Measurements from ENCODE around the gene FBLN5. TPM values are rescaled to one million over a fixed set of nuclear protein-coding genes. Genes with fewer than 3 reads are reported as not detected.
A peak's percentile ranks its signal among the peaks of the same experiment; 100 is the strongest.

The FBLN5 gene
- total RNA-seq, 4 donors from 2014 or later, result 19.6 to 36.8 (median 27.3) TPM

DNA sequence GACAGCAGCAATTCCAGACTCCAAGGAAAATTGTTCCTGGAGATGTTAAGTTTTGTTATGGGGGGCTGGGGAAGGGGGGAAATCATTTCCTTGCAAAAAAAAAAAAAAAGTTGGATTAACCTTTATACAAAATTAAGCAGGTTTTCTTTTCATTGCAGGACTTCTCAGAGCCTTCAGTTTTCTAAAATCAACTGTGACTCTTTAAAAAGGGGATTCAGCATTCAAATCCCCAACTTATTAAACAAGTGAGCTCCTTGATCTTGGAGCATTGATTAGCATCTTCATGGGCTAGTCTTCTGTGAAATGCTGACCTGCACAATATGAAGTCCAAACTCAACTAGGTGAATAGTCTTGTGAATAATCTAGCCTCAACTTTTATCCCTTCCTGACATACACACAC, 87.3 kb downstream of the FBLN5 start:
- intact Hi-C loops (cut with DNase I; ENCODE audit: low total_unique reads), result no loop called here
- TF ChIP-seq POLR2A (IDR thresholded peaks at IDR 0.05), result no peak
- TF ChIP-seq, protein P1, sequence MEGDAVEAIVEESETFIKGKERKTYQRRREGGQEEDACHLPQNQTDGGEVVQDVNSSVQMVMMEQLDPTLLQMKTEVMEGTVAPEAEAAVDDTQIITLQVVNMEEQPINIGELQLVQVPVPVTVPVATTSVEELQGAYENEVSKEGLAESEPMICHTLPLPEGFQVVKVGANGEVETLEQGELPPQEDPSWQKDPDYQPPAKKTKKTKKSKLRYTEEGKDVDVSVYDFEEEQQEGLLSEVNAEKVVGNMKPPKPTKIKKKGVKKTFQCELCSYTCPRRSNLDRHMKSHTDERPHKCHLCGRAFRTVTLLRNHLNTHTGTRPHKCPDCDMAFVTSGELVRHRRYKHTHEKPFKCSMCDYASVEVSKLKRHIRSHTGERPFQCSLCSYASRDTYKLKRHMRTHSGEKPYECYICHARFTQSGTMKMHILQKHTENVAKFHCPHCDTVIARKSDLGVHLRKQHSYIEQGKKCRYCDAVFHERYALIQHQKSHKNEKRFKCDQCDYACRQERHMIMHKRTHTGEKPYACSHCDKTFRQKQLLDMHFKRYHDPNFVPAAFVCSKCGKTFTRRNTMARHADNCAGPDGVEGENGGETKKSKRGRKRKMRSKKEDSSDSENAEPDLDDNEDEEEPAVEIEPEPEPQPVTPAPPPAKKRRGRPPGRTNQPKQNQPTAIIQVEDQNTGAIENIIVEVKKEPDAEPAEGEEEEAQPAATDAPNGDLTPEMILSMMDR (IDR thresholded peaks at IDR 0.05 in 4 of 5, conservative IDR thresholded peaks at IDR 0.05 in 1 of 5), result no peak
- Histone ChIP-seq H3K27ac (no peak overlapping the region), H3K4me3 (no peak overlapping the region), H3K27me3 (no peaks in the 10 kb centered on the region), H3K9me3 (no peaks in the 10 kb centered on the region), H3K4me1 (no peaks in the 10 kb centered on the region), H3K36me3 (no peaks in the 10 kb centered on the region)
- DNase-seq (no peak), ATAC-seq (no peak)
- in situ Hi-C loops (cut with MboI; ENCODE audit: low sequenced_read_pairs in 4 of 4), result no loop called here

DNA sequence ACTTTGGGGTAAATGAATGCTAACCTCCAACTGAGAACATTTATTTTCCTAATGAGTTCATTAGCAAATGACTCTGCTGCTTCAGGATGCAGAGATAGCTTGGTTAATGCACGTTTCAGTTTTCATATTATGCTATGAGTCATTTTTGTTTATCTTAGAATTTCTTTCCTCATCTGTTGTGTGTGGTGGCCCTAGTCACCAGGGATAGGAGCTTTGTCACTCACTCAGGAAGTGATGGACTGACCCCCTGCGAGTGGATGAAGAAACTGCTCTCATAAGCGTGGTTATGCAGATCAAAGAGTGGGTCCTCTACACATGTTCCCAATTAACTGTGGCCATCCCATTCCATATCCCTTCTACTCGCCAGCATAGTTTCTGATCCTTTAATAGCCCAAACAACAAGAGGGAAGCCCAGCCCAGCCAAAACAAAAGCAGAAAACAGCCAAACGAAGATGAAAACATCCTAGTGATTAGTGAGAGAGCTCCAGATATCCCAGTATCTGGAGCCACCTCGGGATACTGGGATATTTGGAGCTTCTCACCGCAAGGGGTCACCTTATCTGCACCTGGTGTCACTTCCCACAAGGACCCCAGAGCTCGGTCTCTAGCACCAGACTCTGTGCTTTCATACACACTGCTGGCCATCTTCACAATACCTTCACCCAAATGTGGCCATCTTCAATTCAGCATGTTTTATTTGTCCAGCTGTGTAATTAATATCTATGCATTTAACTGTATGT, 88.8 kb downstream of the FBLN5 start:
- intact Hi-C loops (cut with DNase I; ENCODE audit: low total_unique reads), result no loop called here
- peak overlapping the region in 1 of 4 donors; percentile 11 for H3K27ac ChIP-seq
- TF ChIP-seq, protein P1 (IDR thresholded peaks at IDR 0.05 in 4 of 5, conservative IDR thresholded peaks at IDR 0.05 in 1 of 5), result no peak
- TF ChIP-seq POLR2A (IDR thresholded peaks at IDR 0.05), result no peak
- H3K4me1 ChIP-seq, result peaks cover 0 to 3% of the 10 kb centered on the region in 2 donors
- H3K36me3 ChIP-seq, result no peaks in the 10 kb centered on the region
- no peaks in the 10 kb centered on the region for H3K27me3 ChIP-seq
- DNase-seq (peak; percentile 26 to 51), ATAC-seq (peak; percentile 72 to 73)
- in situ Hi-C loops (cut with MboI; ENCODE audit: low sequenced_read_pairs in 4 of 4), result no loop called here
- H3K4me3 ChIP-seq, result no peak overlapping the region
- H3K9me3 ChIP-seq, result no peaks in the 10 kb centered on the region

DNA sequence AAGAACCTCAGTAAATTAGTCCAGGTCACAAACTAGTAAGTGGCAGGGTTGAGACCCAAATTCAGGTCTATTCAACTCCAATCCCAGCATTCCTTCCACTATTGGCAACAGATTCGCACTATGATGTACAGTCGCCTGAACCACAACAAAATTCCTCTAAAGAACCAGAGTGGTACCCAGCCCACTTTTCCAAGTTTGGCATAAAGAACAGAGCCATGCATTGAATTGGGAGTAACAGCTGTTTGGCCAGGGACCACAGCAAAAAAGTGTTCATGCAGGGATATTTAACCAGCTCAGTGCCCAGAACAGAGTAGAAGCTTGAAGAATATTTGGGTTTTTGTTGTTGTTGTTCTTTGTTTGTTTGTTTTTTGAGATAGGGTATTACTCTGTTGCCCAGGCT, 89.9 kb downstream of the FBLN5 start:
- Histone ChIP-seq H3K4me1 (peaks cover 0 to 3% of the 10 kb centered on the region in 2 donors), H3K36me3 (no peaks in the 10 kb centered on the region), H3K9me3 (no peaks in the 10 kb centered on the region), H3K4me3 (no peak overlapping the region), H3K27ac (no peak overlapping the region), H3K27me3 (no peaks in the 10 kb centered on the region)
- intact Hi-C loops (cut with DNase I; ENCODE audit: low total_unique reads) (no loop called here), in situ Hi-C loops (cut with MboI; ENCODE audit: low sequenced_read_pairs in 4 of 4) (no loop called here)
- no peak for TF ChIP-seq POLR2A (IDR thresholded peaks at IDR 0.05)
- TF ChIP-seq, protein P1 (IDR thresholded peaks at IDR 0.05 in 4 of 5, conservative IDR thresholded peaks at IDR 0.05 in 1 of 5), result no peak
- ATAC-seq, result no peak
- DNase-seq, result no peak

DNA sequence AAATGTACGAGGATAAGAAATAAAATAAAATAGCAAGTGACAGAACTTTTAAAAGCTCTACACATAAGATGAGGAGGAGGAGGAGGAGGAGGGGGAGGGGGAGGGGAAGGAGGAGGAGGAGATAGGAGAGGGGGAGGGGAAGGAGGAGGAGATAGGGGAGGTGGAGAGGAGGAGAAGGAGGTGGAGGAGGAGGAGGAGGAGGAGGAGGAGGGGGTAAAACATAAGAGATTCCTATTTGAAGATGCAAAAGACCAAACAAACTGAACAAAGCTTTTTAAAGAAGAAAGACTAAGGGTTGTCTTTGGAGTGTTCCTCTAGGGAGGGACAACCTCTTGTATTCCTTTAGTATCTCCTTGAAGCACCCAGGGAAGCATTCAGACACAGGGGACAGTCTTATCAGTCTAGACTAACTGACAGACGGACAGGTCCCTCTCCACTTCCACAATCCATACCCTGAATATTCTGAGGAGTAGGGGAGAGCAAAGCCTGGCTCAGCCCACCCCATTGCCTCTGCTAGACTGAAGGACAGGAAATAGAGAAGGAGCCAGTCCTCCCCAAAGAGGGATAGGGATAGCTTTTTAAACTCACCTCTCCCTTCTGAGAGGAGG, 93.1 kb downstream of the FBLN5 start:
- ATAC-seq, result no peak
- in situ Hi-C loops (cut with MboI; ENCODE audit: low sequenced_read_pairs in 4 of 4), result no loop called here
- Histone ChIP-seq H3K4me1 (peaks cover 0 to 3% of the 10 kb centered on the region in 2 donors), H3K4me3 (no peak overlapping the region), H3K27me3 (no peaks in the 10 kb centered on the region), H3K9me3 (no peaks in the 10 kb centered on the region), H3K27ac (peak overlapping the region; percentile 30 to 60 (median 54)), H3K36me3 (no peaks in the 10 kb centered on the region)
- no peak for TF ChIP-seq POLR2A (IDR thresholded peaks at IDR 0.05)
- TF ChIP-seq, protein P1 (IDR thresholded peaks at IDR 0.05 in 4 of 5, conservative IDR thresholded peaks at IDR 0.05 in 1 of 5), result no peak
- intact Hi-C loops (cut with DNase I; ENCODE audit: low total_unique reads), result no loop called here
- no peak for DNase-seq
